Neural cell (in vitro differentiated cells): ENCODE measurements around the gene PHF8. TPM values are rescaled to one million over a fixed set of nuclear protein-coding genes. Genes with fewer than 3 reads are reported as not detected.

ENCODE experiments used
- H2AFZ ChIP-seq: fragments of 200-600, 300-800 bp; sonication (generic), shearing (Covaris generic); 2 replicates; pipeline ENCODE4 v1.6.0; 2014; ENCODE audit warnings: low read depth, mild to moderate bottlenecking, antibody characterized with exemption, low read length, moderate library complexity
- H3F3A ChIP-seq: fragments of 200-600 bp; shearing (Covaris generic); 2 replicates; pipeline ENCODE4 v1.6.1; 2016; ENCODE audit warnings: mild to moderate bottlenecking, moderate library complexity, mixed read lengths, antibody characterized with exemption, low read length; ENCODE audit not compliant: insufficient read depth, poor library complexity, severe bottlenecking
- H3K27ac ChIP-seq: fragments of 200-600, 300-800 bp; sonication (generic), shearing (Covaris generic); 2 replicates; pipeline ENCODE4 v1.5.1; 2014; ENCODE audit warnings: mild to moderate bottlenecking, low read length, moderate library complexity
- H3K27me3 ChIP-seq: fragments of 300-800, 200-600 bp; sonication (generic), shearing (Covaris generic); 2 replicates; pipeline ENCODE4 v1.6.0; 2014; ENCODE audit warnings: mild to moderate bottlenecking, low read depth, low read length, moderate library complexity; ENCODE audit not compliant: insufficient read depth
- H3K36me3 ChIP-seq: fragments of 300-800, 200-600 bp; sonication (generic), shearing (Covaris generic); 2 replicates; pipeline ENCODE4 v1.5.1; 2014; ENCODE audit warnings: mild to moderate bottlenecking, antibody characterized with exemption, low read length, moderate library complexity; ENCODE audit not compliant: insufficient read depth
- H3K4me2 ChIP-seq: fragments of 300-800, 200-600 bp; sonication (generic), shearing (Covaris generic); 2 replicates; pipeline ENCODE4 v1.6.0; 2014; ENCODE audit warnings: mild to moderate bottlenecking, low read length
- H3K4me3 ChIP-seq: fragments of 300-800, 200-600 bp; sonication (generic), shearing (Covaris generic); 2 replicates; pipeline ENCODE4 v1.5.1; 2014; ENCODE audit warnings: mild to moderate bottlenecking, low read length, moderate library complexity
- H3K79me2 ChIP-seq: fragments of 200-600 bp; shearing (Covaris generic); replicated peaks from 2 replicates; pipeline ENCODE4 v1.6.0; 2014; ENCODE audit warnings: mild to moderate bottlenecking, low read length, moderate library complexity; ENCODE audit not compliant: insufficient read depth
- H3K9ac ChIP-seq: fragments of 300-800, 200-600 bp; sonication (generic), shearing (Covaris generic); 2 replicates; pipeline ENCODE4 v1.6.1; 2016; ENCODE audit warnings: mild to moderate bottlenecking, low read length, mixed read lengths
- H3K9me2 ChIP-seq: fragments of 200-600 bp; shearing (Covaris generic); 2 replicates; pipeline ENCODE4 v1.6.1; 2016; ENCODE audit warnings: mild to moderate bottlenecking, low read length, mixed read lengths; ENCODE audit not compliant: insufficient read depth
- H3K9me3 ChIP-seq: fragments of 200-600, 300-800 bp; sonication (generic), shearing (Covaris generic); 2 replicates; pipeline ENCODE4 v1.6.1; 2016; ENCODE audit warnings: mild to moderate bottlenecking, mixed run types, low read length, moderate library complexity, mixed read lengths
- H4K20me1 ChIP-seq: fragments of 200-600 bp; shearing (Covaris generic); 2 replicates; pipeline ENCODE4 v1.6.1; 2016; ENCODE audit warnings: mild to moderate bottlenecking, mixed run types; ENCODE audit not compliant: insufficient read depth
- EP300 ChIP-seq: fragments of 450-650 bp; conservative IDR thresholded peaks from 2 replicates; pipeline ENCODE4 v1.6.1; 2014; ENCODE audit warnings: antibody characterized with exemption, mild to moderate bottlenecking, moderate library complexity; ENCODE audit not compliant: poor library complexity, severe bottlenecking
- EZH2 ChIP-seq: fragments of 200-600, 300-800 bp; shearing (Covaris generic), sonication (generic); IDR thresholded peaks from 2 replicates; pipeline ENCODE4 v1.6.1; 2014; ENCODE audit warnings: antibody characterized with exemption, low read length, borderline replicate concordance, mild to moderate bottlenecking; ENCODE audit not compliant: insufficient read depth, poor library complexity, severe bottlenecking
- MXI1 ChIP-seq: fragments of 450-650 bp; conservative IDR thresholded peaks from 2 replicates; pipeline ENCODE4 v1.6.1; 2014; ENCODE audit warnings: antibody characterized with exemption, mild to moderate bottlenecking; ENCODE audit not compliant: poor library complexity, severe bottlenecking
- POLR2AphosphoS5 ChIP-seq: IDR thresholded peaks from 2 replicates; pipeline ENCODE4 v1.6.1; 2012
- RAD21 ChIP-seq: fragments of 450-650 bp; conservative IDR thresholded peaks from 2 replicates; pipeline ENCODE4 v1.6.1; 2014; ENCODE audit warnings: antibody characterized with exemption, mild to moderate bottlenecking, moderate library complexity
- SMC3 ChIP-seq: fragments of 450-650 bp; conservative IDR thresholded peaks from 2 replicates; pipeline ENCODE4 v1.6.1; 2014; ENCODE audit warnings: antibody characterized with exemption, mild to moderate bottlenecking, moderate library complexity; ENCODE audit not compliant: poor library complexity
- TAF1 ChIP-seq: IDR thresholded peaks from 2 replicates; pipeline ENCODE4 v1.6.1; 2012; ENCODE audit warnings: low read depth
- polyA plus RNA-seq: library from polyadenylated mRNA; depleted of rRNA; stranded (reverse); fragments of >200 nt; gene quantifications from 2 replicates; pipeline ENCODE4 v1.2.3, GENCODE V29; 2014
- TF ChIP-seq, protein P1 (sequence below): IDR thresholded peaks from 2 replicates; pipeline ENCODE4 v1.6.1; 2012; ENCODE audit warnings: borderline replicate concordance
- TF ChIP-seq, protein P2 (sequence below): fragments of 450-650 bp; IDR thresholded peaks from 2 replicates; pipeline ENCODE4 v1.5.1; 2014; ENCODE audit warnings: antibody characterized with exemption, mild to moderate bottlenecking, moderate library complexity; ENCODE audit not compliant: poor library complexity, severe bottlenecking

Gene PHF8
- polyA plus RNA-seq, 1 donor from 2014 or later = 9.8 TPM

DNA sequence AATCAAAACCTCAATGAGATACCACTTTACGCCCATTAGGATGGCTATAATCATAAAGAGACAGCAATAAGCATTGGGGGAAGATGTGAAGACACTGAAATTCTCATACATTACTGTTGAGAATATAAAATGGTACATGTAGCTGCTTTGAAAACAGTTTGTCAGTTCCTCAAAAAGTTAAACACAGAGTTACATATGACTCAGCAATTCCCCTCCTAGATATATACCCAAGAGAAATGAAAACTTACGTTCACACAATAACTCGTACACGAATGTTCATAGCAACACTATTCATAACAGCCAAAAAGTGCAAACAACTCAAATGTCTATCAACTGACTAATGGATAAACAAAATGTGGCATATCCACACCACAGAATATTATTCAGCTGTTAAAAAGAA, 36.6 kb downstream of the PHF8 start:
- TF ChIP-seq POLR2AphosphoS5 (no peak), EP300 (no peak), RAD21 (no peak), SMC3 (no peak), MXI1 (no peak), EZH2 (no peak), TAF1 (no peak)
- TF ChIP-seq, protein P1, sequence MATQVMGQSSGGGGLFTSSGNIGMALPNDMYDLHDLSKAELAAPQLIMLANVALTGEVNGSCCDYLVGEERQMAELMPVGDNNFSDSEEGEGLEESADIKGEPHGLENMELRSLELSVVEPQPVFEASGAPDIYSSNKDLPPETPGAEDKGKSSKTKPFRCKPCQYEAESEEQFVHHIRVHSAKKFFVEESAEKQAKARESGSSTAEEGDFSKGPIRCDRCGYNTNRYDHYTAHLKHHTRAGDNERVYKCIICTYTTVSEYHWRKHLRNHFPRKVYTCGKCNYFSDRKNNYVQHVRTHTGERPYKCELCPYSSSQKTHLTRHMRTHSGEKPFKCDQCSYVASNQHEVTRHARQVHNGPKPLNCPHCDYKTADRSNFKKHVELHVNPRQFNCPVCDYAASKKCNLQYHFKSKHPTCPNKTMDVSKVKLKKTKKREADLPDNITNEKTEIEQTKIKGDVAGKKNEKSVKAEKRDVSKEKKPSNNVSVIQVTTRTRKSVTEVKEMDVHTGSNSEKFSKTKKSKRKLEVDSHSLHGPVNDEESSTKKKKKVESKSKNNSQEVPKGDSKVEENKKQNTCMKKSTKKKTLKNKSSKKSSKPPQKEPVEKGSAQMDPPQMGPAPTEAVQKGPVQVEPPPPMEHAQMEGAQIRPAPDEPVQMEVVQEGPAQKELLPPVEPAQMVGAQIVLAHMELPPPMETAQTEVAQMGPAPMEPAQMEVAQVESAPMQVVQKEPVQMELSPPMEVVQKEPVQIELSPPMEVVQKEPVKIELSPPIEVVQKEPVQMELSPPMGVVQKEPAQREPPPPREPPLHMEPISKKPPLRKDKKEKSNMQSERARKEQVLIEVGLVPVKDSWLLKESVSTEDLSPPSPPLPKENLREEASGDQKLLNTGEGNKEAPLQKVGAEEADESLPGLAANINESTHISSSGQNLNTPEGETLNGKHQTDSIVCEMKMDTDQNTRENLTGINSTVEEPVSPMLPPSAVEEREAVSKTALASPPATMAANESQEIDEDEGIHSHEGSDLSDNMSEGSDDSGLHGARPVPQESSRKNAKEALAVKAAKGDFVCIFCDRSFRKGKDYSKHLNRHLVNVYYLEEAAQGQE = no peak
- H3K79me2 ChIP-seq = no peaks in the 10 kb centered on the region
- no peaks in the 10 kb centered on the region for H4K20me1 ChIP-seq
- no peaks in the 10 kb centered on the region for H3K9me2 ChIP-seq
- H3K27me3 ChIP-seq = no peaks in the 10 kb centered on the region
- H3K27ac ChIP-seq = no peak overlapping the region
- H3K36me3 ChIP-seq = no peaks in the 10 kb centered on the region
- H3F3A ChIP-seq = no peaks in the 10 kb centered on the region
- H3K4me2 ChIP-seq = no peak overlapping the region
- no peaks in the 10 kb centered on the region for H3K9me3 ChIP-seq
- H2AFZ ChIP-seq = no peak overlapping the region
- no peak overlapping the region for H3K4me3 ChIP-seq
- H3K9ac ChIP-seq = no peak overlapping the region

DNA sequence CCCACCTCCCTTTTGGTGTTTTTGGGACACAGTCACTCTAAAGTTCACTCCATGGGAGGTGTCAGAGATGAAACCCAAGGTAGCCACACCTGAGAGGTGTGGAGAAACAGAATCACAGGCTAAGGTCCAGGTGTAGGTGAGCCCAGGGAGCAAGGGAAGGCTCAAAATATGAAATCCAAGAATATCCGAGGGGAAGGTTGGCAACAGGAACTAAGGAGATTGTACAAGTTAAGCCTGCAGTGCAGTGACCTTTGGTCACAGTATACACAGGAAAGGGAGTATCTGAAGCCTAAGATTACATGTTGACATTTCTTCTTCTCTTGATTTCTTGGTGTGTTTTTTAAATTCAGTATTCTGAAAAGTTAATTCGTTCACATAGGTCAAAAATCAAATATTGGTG, 46.5 kb downstream of the PHF8 start:
- Histone ChIP-seq H4K20me1 (no peaks in the 10 kb centered on the region), H3K27me3 (no peaks in the 10 kb centered on the region), H3K9me2 (no peaks in the 10 kb centered on the region), H3K36me3 (no peaks in the 10 kb centered on the region), H3K79me2 (no peaks in the 10 kb centered on the region), H3K9me3 (no peaks in the 10 kb centered on the region), H3K4me2 (no peak overlapping the region), H3K4me3 (no peak overlapping the region), H3K9ac (no peak overlapping the region), H3F3A (no peaks in the 10 kb centered on the region), H2AFZ (no peak overlapping the region), H3K27ac (no peak overlapping the region)
- no peak for TF ChIP-seq RAD21
- TF ChIP-seq, protein P1 = no peak
- no peak for TF ChIP-seq POLR2AphosphoS5
- TF ChIP-seq, protein P2, sequence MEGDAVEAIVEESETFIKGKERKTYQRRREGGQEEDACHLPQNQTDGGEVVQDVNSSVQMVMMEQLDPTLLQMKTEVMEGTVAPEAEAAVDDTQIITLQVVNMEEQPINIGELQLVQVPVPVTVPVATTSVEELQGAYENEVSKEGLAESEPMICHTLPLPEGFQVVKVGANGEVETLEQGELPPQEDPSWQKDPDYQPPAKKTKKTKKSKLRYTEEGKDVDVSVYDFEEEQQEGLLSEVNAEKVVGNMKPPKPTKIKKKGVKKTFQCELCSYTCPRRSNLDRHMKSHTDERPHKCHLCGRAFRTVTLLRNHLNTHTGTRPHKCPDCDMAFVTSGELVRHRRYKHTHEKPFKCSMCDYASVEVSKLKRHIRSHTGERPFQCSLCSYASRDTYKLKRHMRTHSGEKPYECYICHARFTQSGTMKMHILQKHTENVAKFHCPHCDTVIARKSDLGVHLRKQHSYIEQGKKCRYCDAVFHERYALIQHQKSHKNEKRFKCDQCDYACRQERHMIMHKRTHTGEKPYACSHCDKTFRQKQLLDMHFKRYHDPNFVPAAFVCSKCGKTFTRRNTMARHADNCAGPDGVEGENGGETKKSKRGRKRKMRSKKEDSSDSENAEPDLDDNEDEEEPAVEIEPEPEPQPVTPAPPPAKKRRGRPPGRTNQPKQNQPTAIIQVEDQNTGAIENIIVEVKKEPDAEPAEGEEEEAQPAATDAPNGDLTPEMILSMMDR = no peak
- no peak for TF ChIP-seq MXI1
- TF ChIP-seq SMC3 = no peak
- no peak for TF ChIP-seq EZH2
- TF ChIP-seq EP300 = no peak
- TF ChIP-seq TAF1 = no peak
